ENCODE data around the gene SERPINB10. TPM values are rescaled to one million over a fixed set of nuclear protein-coding genes. Genes with fewer than 3 reads are reported as not detected.

Gene SERPINB10
- 0.16 TPM in 1 of 2 replicates, not detected in the other for total RNA-seq

GRCh38 chr18:63907664-63908063 is at the start of gene SERPINB10:
Gene SERPINB10 (plus strand): TSS chr18:63907958. CDS start chr18:63915511, 7,553 bp downstream.

GRCh38 chr18:63887424-63887823 is 20.3 kb upstream of the SERPINB10 start, which contains the start of gene SERPINB2:
Gene SERPINB2 (plus strand): TSS chr18:63887705. CDS start chr18:63891445, 3,740 bp downstream.

GRCh38 chr18:63949068-63949737 is 41.4 kb downstream of the SERPINB10 start, which contains the start of gene HMSD:
Gene HMSD (plus strand): TSS chr18:63949301. CDS start chr18:63953456, 4,155 bp downstream.

GRCh38 chr18:63969942-63970808 is 62.4 kb downstream of the SERPINB10 start, which contains the start of gene SERPINB8:
Gene SERPINB8 (plus strand): TSS chr18:63970081. CDS start chr18:63978309, 8,228 bp downstream.

Other genes with a start within 250 kb of the SERPINB10 start
- not detected in 2 replicates for gene SERPINB3, start 246.1 kb upstream of the SERPINB10 start, total RNA-seq
- not detected in 2 replicates for gene SERPINB11, start 205.0 kb upstream of the SERPINB10 start, total RNA-seq
- 19.6 and 24.3 TPM in 2 replicates for gene SERPINB7, start 132.5 kb upstream of the SERPINB10 start, total RNA-seq
- gene SERPINB2, start 20.3 kb upstream of the SERPINB10 start, total RNA-seq, result 18.2 and 19.6 TPM in 2 replicates
- gene HMSD, start 41.3 kb downstream of the SERPINB10 start, total RNA-seq, result 0.49 and 1.5 TPM in 2 replicates
- gene SERPINB8, start 62.1 kb downstream of the SERPINB10 start, total RNA-seq, result 25.1 and 28.1 TPM in 2 replicates
- gene LINC00305, start 241.1 kb downstream of the SERPINB10 start, total RNA-seq, result not detected in 2 replicates